H1 (cell line): ENCODE data around the gene CCK. TPM values are rescaled to one million over a fixed set of nuclear protein-coding genes. Genes with fewer than 3 reads are reported as not detected.

Experiments used
- CTCF ChIA-PET: fragments of 300-600 bp; sonication (Branson Sonifier 250); formaldehyde crosslinking; loops from one replicate; lab custom pipeline; 2021; ENCODE audit not compliant: partially characterized antibody; lab: Charles Lee
- POLR2A ChIA-PET: fragments of 300-600 bp; sonication (Branson Sonifier 250); formaldehyde crosslinking; loops from one replicate; lab custom pipeline; 2021; ENCODE audit warnings: inconsistent platforms; ENCODE audit not compliant: partially characterized antibody; lab: Charles Lee
- DNase-seq, 2 experiments: peaks; one replicate each; pipeline versions ENCODE4 v3.0.0 to v3.0.0-alpha.2; 2010 to 2022; ENCODE audit warnings: low spot score in 2 of 2, low read depth in 1 of 2, mixed read lengths in 1 of 2
- FAIRE-seq: peaks from 2 replicates; lab custom pipeline; 2011; peaks lifted over from hg19 to GRCh38; lab: Jason Lieb, UNC
- H2AFZ ChIP-seq: 2 replicates; pipeline ENCODE4 v1.8.1; 2012; ENCODE audit warnings: low read length, inconsistent platforms
- H2AK5ac ChIP-seq: 2 replicates; pipeline ENCODE4 v1.6.1; 2013; ENCODE audit warnings: low read depth, low read length
- H2BK120ac ChIP-seq: replicated peaks from 2 replicates; pipeline ENCODE3; 2013; ENCODE audit warnings: low read depth, low read length, inconsistent platforms
- H2BK12ac ChIP-seq: 2 replicates; pipeline ENCODE4 v1.6.1; 2013; ENCODE audit warnings: low read depth, low read length
- H2BK15ac ChIP-seq: 2 replicates; pipeline ENCODE4 v1.6.1; 2013; ENCODE audit warnings: low read length
- H2BK20ac ChIP-seq: 2 replicates; pipeline ENCODE4 v1.6.1; 2013; ENCODE audit warnings: low read length
- H2BK5ac ChIP-seq: 2 replicates; pipeline ENCODE4 v1.6.1; 2013; ENCODE audit warnings: low read depth, low read length
- H3K14ac ChIP-seq: 2 replicates; pipeline ENCODE4 v1.6.1; 2013; ENCODE audit warnings: inconsistent platforms; ENCODE audit not compliant: insufficient read length
- H3K18ac ChIP-seq: 2 replicates; pipeline ENCODE4 v1.6.1; 2013; ENCODE audit warnings: low read length; ENCODE audit errors: extremely low read depth
- H3K23ac ChIP-seq: 2 replicates; pipeline ENCODE4 v1.6.1; 2013; ENCODE audit warnings: inconsistent platforms; ENCODE audit not compliant: insufficient read length
- H3K23me2 ChIP-seq: 2 replicates; pipeline ENCODE4 v1.6.1; 2013; ENCODE audit warnings: low read depth, low read length
- H3K27ac ChIP-seq: 2 replicates; pipeline ENCODE4 v1.6.1; 2011; ENCODE audit warnings: low read depth, low read length, inconsistent platforms
- H3K27me3 ChIP-seq, 4 experiments: replicated peaks in 1 of 4; 1 replicate in 1 of 4; 2 replicates in 3 of 4; pipeline versions ENCODE4 v1.6.1 to v1.8.1; 2011 to 2013; ENCODE audit warnings: low read length in 3 of 4, mild to moderate bottlenecking in 3 of 4, inconsistent platforms in 2 of 4, mixed read lengths in 2 of 4, moderate library complexity in 1 of 4; ENCODE audit not compliant: control insufficient read depth in 3 of 4, insufficient read depth in 3 of 4; ENCODE audit errors: extremely low read depth in 1 of 4
- H3K36me3 ChIP-seq, 4 experiments: 2 replicates each; pipeline versions ENCODE4 v1.6.1 to v1.8.1; 2011 to 2013; ENCODE audit warnings: mild to moderate bottlenecking in 4 of 4, low read length in 3 of 4, moderate library complexity in 2 of 4, control low read depth in 1 of 4, inconsistent platforms in 1 of 4; ENCODE audit not compliant: insufficient read depth in 4 of 4, control insufficient read depth in 2 of 4
- H3K4ac ChIP-seq: replicated peaks from 2 replicates; pipeline ENCODE3; 2013; ENCODE audit warnings: low read length, low read depth, mixed read lengths, inconsistent platforms; ENCODE audit not compliant: insufficient read length
- H3K4me1 ChIP-seq, 4 experiments: replicated peaks in 1 of 4; 1 replicate in 1 of 4; 2 replicates in 3 of 4; pipeline versions ENCODE4 v1.6.1 to v1.8.1; 2011 to 2013; ENCODE audit warnings: low read length in 3 of 4, inconsistent platforms in 2 of 4, mixed read lengths in 1 of 4; ENCODE audit not compliant: insufficient read depth in 4 of 4, control insufficient read depth in 3 of 4
- H3K4me2 ChIP-seq, 2 experiments: 2 replicates each; pipeline versions ENCODE4 v1.6.1 to v1.8.1; 2011 to 2013; ENCODE audit warnings: low read depth in 2 of 2, low read length in 2 of 2, control low read depth in 1 of 2, inconsistent platforms in 1 of 2, mild to moderate bottlenecking in 1 of 2; ENCODE audit not compliant: insufficient read depth in 1 of 2
- H3K4me3 ChIP-seq, 4 experiments: fragments of 200-600, 300-600 bp in 1 of 4; sonication (generic), shearing (Covaris generic), sonication (Bioruptor Twin) in 1 of 4; 2 replicates each; pipeline versions ENCODE4 v1.5.1 to v1.8.1; 2011 to 2016; ENCODE audit warnings: low read length in 4 of 4, low read depth in 3 of 4, control low read depth in 2 of 4, inconsistent platforms in 2 of 4, mild to moderate bottlenecking in 2 of 4, mixed read lengths in 1 of 4, moderate library complexity in 1 of 4; ENCODE audit not compliant: insufficient read depth in 2 of 4; ENCODE audit errors: extremely low read depth in 1 of 4
- H3K56ac ChIP-seq: replicated peaks from 2 replicates; pipeline ENCODE3; 2013; ENCODE audit warnings: low read depth, mild to moderate bottlenecking, mixed read lengths, low read length, inconsistent platforms; ENCODE audit not compliant: insufficient read length
- H3K79me1 ChIP-seq: 2 replicates; pipeline ENCODE4 v1.6.1; 2013; ENCODE audit warnings: low read depth, low read length, control low read depth
- H3K79me2 ChIP-seq, 2 experiments: 2 replicates each; pipeline versions ENCODE4 v1.6.1 to v1.8.1; 2012 to 2013; ENCODE audit warnings: low read length in 2 of 2, mild to moderate bottlenecking in 2 of 2, inconsistent platforms in 1 of 2; ENCODE audit not compliant: insufficient read depth in 2 of 2, control insufficient read depth in 1 of 2
- H3K9ac ChIP-seq, 4 experiments: replicated peaks in 1 of 4; 1 replicate in 1 of 4; 2 replicates in 3 of 4; pipeline versions ENCODE4 v1.6.1 to v1.8.1; 2011 to 2013; ENCODE audit warnings: low read depth in 3 of 4, low read length in 3 of 4, control low read depth in 2 of 4, mild to moderate bottlenecking in 2 of 4, moderate library complexity in 2 of 4, inconsistent platforms in 1 of 4; ENCODE audit errors: extremely low read depth in 1 of 4
- H3K9me3 ChIP-seq, 2 experiments: 2 replicates each; pipeline versions ENCODE4 v1.6.1 to v1.8.1; 2012 to 2013; ENCODE audit warnings: mild to moderate bottlenecking in 2 of 2, moderate library complexity in 2 of 2, control low read depth in 1 of 2, inconsistent platforms in 1 of 2, low read depth in 1 of 2, low read length in 1 of 2, mixed read lengths in 1 of 2; ENCODE audit not compliant: insufficient read depth in 2 of 2
- H4K20me1 ChIP-seq, 2 experiments: replicated peaks in 1 of 2; 2 replicates each; pipeline versions ENCODE3 to v1.8.1; 2011 to 2013; ENCODE audit warnings: inconsistent platforms in 2 of 2, low read length in 2 of 2, mild to moderate bottlenecking in 1 of 2; ENCODE audit not compliant: insufficient read depth in 2 of 2, control insufficient read depth in 1 of 2
- H4K5ac ChIP-seq: 2 replicates; pipeline ENCODE4 v1.6.1; 2013; ENCODE audit warnings: low read length, low read depth, mixed read lengths, inconsistent platforms; ENCODE audit not compliant: insufficient read length
- H4K8ac ChIP-seq: 2 replicates; pipeline ENCODE4 v1.8.0; 2013; ENCODE audit warnings: mild to moderate bottlenecking, moderate library complexity, low read length, inconsistent platforms; ENCODE audit not compliant: insufficient read depth; ENCODE audit errors: extremely low read depth
- H4K91ac ChIP-seq: replicated peaks from 2 replicates; pipeline ENCODE3; 2013; ENCODE audit warnings: low read length, mixed read lengths, inconsistent platforms; ENCODE audit not compliant: insufficient read length
- EGR1 ChIP-seq: IDR thresholded peaks from 2 replicates; pipeline ENCODE4 v1.6.1; 2011; ENCODE audit warnings: low read depth, low read length, borderline replicate concordance
- FOSL1 ChIP-seq: IDR thresholded peaks from 2 replicates; pipeline ENCODE4 v1.6.1; 2011; ENCODE audit warnings: mild to moderate bottlenecking, low read depth, low read length, moderate library complexity; ENCODE audit not compliant: insufficient read depth
- JUN ChIP-seq: IDR thresholded peaks from 2 replicates; pipeline ENCODE4 v1.6.1; 2011; ENCODE audit warnings: low read depth, mild to moderate bottlenecking, improper control_type of control experiment, low read length
- RBBP5 ChIP-seq: IDR thresholded peaks from 2 replicates; pipeline ENCODE4 v1.7.1; 2012; ENCODE audit warnings: low read depth, mild to moderate bottlenecking, inconsistent platforms, low read length, moderate library complexity, borderline replicate concordance
- SP4 ChIP-seq: IDR thresholded peaks from 2 replicates; pipeline ENCODE4 v1.6.1; 2012; ENCODE audit warnings: low read length, inconsistent platforms
- TBP ChIP-seq: IDR thresholded peaks from 2 replicates; pipeline ENCODE4 v1.6.1; 2011; ENCODE audit warnings: low read depth, low read length, improper control_type of control experiment
- WGBS, 2 experiments: shearing (Covaris generic) in 1 of 2; methylation state at CpG; one replicate each; pipeline versions ENCODE4 v1.1.6 to v1.1.7; 2013 to 2015; ENCODE audit warnings: low lambda C conversion rate in 2 of 2, mixed read lengths in 2 of 2, inconsistent platforms in 1 of 2, low coverage in 1 of 2, missing lambda C conversion rate in 1 of 2; ENCODE audit not compliant: insufficient replicate concordance in 2 of 2, insufficient coverage in 1 of 2, insufficient read length in 1 of 2; ENCODE audit errors: extremely low coverage in 1 of 2, missing lambda C conversion rate in 1 of 2; 5-methylcytosine and 5-hydroxymethylcytosine counted together
- polyA plus RNA-seq, 7 experiments: library from polyadenylated mRNA; depleted of rRNA in 3 of 7; stranded (reverse) in 5 of 7; unstranded in 2 of 7; fragments of >200 nt in 5 of 7; fragments of 200-250 nt in 2 of 7; gene quantifications; 1 replicate in 5 of 7; 2 replicates in 1 of 7; 4 replicates in 1 of 7; pipeline versions ENCODE4 v1.2.1 to v1.2.3, GENCODE V29; 2011 to 2013; ENCODE audit warnings: missing spikeins in 2 of 7, mixed read lengths in 2 of 7
- total RNA-seq: library from RNA; stranded (reverse); fragmentation: NEBNext Ultra II Directional; extraction: Animal tissue kit (Norgen Biotek cat#: 25700); gene quantifications from 2 replicates; pipeline ENCODE4 v1.2.1, GENCODE V29; 2021

The CCK gene
- total and polyA plus RNA-seq, 2 of the 8 experiments (the other 6 are each of a cell fraction or from before 2014, with no cell fraction given) = 0.99 to 2.8 TPM

DNA sequence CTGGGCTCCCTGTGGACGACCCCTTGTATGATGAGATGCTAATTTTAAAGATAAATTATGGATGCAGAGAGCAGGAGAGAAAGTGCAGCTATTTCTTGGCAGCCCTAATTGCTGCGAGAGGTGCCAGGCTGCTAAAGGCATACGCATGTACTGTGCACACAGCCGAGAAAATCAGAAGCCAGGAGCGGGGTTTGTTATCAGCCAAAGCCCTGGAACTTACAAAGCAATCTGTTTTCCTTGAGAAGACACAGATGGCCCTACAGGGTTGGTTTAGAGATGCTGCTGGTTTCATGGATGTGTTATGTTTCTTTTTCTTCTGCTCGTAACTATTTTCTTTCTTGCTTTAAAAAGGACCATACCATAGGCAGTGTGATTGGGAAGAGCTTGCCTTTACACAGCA, 11.7 kb upstream of the CCK start:
- H2AK5ac ChIP-seq = no peak overlapping the region
- no peaks in the 10 kb centered on the region for H4K20me1 ChIP-seq
- H3K79me2 ChIP-seq = no peaks in the 10 kb centered on the region
- no peak overlapping the region for H4K5ac ChIP-seq
- 89% methylated on average over 6 of the region's 6 CpGs; no CpG with 5 or more reads in 1 of the 2 experiments for WGBS, 2 experiments
- no peak overlapping the region for H3K4me3 ChIP-seq
- no peak overlapping the region for H2BK15ac ChIP-seq
- no peak overlapping the region for H4K8ac ChIP-seq
- no peak overlapping the region for H4K91ac ChIP-seq
- FAIRE-seq = no peak
- no peak overlapping the region for H3K18ac ChIP-seq
- H2BK20ac ChIP-seq = no peak overlapping the region
- no peak for DNase-seq
- H2BK12ac ChIP-seq = no peak overlapping the region
- no peaks in the 10 kb centered on the region for H3K4me1 ChIP-seq
- no peak overlapping the region for H3K14ac ChIP-seq
- no peaks in the 10 kb centered on the region for H3K27me3 ChIP-seq
- ChIA-PET POLR2A (no interaction called here), CTCF (no interaction called here)
- no peak overlapping the region for H2BK5ac ChIP-seq
- no peak overlapping the region for H3K56ac ChIP-seq
- no peak overlapping the region for H3K27ac ChIP-seq
- no peaks in the 10 kb centered on the region for H3K36me3 ChIP-seq
- peaks cover 13 to 23% of the 10 kb centered on the region in 2 experiments for H3K9me3 ChIP-seq
- H2BK120ac ChIP-seq = no peak overlapping the region
- no peak overlapping the region for H3K23ac ChIP-seq
- H3K79me1 ChIP-seq = no peaks in the 10 kb centered on the region
- no peaks in the 10 kb centered on the region for H3K23me2 ChIP-seq
- H3K4ac ChIP-seq = no peak overlapping the region
- H3K9ac ChIP-seq = no peak overlapping the region
- no peak overlapping the region for H3K4me2 ChIP-seq
- H2AFZ ChIP-seq = no peak overlapping the region
- TF ChIP-seq EGR1 (no peak), TBP (no peak), RBBP5 (no peak), SP4 (no peak), FOSL1 (no peak), JUN (no peak)
